GM12878 (cell line): ENCODE results near the gene ZNF200. TPM values are rescaled to one million over a fixed set of nuclear protein-coding genes. Genes with fewer than 3 reads are reported as not detected.
A peak's percentile ranks its signal among the peaks of the same experiment; 100 is the strongest.

Experiments
- CBX3 ChIP-seq: fragments of 200-600 bp; sonication (generic); IDR thresholded peaks from 2 replicates; pipeline ENCODE4 v1.6.1; 2016; ENCODE audit warnings: low read depth, borderline replicate concordance
- HDAC2 ChIP-seq: fragments of 200-600 bp; sonication (generic); IDR thresholded peaks from 2 replicates; pipeline ENCODE4 v1.6.1; 2017
- MLLT1 ChIP-seq: fragments of 450-650 bp; IDR thresholded peaks from 2 replicates; pipeline ENCODE4 v1.6.1; 2016; ENCODE audit warnings: mild to moderate bottlenecking
- MTA2 ChIP-seq: fragments of 450-650 bp; IDR thresholded peaks from 2 replicates; pipeline ENCODE4 v1.6.1; 2016; ENCODE audit warnings: low read depth, mild to moderate bottlenecking, moderate library complexity
- RUNX3 ChIP-seq: IDR thresholded peaks from 2 replicates; pipeline ENCODE4 v1.6.1; 2012; ENCODE audit warnings: low read length, inconsistent platforms
- ZBTB33 ChIP-seq: fragments of 450-650 bp; IDR thresholded peaks from 2 replicates; pipeline ENCODE4 v1.6.1; 2017; ENCODE audit warnings: mild to moderate bottlenecking
- polyA plus RNA-seq, 11 experiments: library from polyadenylated mRNA; depleted of rRNA in 4 of 11; unstranded in 6 of 11; stranded (reverse) in 5 of 11; fragments of >200 nt; fragmentation: Nextera tagmentation in 4 of 11; fragmentation: Illumina TruSeq in 1 of 11; extraction: Ambion mirVana in 4 of 11; extraction: Trizol in 1 of 11; gene quantifications; 1 replicate in 1 of 11; 2 replicates in 10 of 11; pipeline versions ENCODE4 v1.2.1 to v1.2.3, GENCODE V29; 2011 to 2016; ENCODE audit warnings: inconsistent platforms in 2 of 11, missing spikeins in 2 of 11, low read depth in 1 of 11
- total RNA-seq, 4 experiments: library from RNA; depleted of rRNA in 3 of 4; stranded (reverse); fragments of >200 nt in 3 of 4; fragmentation: Illumina TruSeq in 1 of 4; extraction: Trizol in 1 of 4; gene quantifications; 2 replicates each; pipeline versions ENCODE4 v1.2.1 to v1.2.3, GENCODE V29; 2013 to 2021

The ZNF200 gene
- total and polyA plus RNA-seq, 10 of the 15 experiments (the other 5 are each of a cell fraction or from before 2014, with no cell fraction given), result 4.0 to 13.9 (median 9.6) TPM

DNA sequence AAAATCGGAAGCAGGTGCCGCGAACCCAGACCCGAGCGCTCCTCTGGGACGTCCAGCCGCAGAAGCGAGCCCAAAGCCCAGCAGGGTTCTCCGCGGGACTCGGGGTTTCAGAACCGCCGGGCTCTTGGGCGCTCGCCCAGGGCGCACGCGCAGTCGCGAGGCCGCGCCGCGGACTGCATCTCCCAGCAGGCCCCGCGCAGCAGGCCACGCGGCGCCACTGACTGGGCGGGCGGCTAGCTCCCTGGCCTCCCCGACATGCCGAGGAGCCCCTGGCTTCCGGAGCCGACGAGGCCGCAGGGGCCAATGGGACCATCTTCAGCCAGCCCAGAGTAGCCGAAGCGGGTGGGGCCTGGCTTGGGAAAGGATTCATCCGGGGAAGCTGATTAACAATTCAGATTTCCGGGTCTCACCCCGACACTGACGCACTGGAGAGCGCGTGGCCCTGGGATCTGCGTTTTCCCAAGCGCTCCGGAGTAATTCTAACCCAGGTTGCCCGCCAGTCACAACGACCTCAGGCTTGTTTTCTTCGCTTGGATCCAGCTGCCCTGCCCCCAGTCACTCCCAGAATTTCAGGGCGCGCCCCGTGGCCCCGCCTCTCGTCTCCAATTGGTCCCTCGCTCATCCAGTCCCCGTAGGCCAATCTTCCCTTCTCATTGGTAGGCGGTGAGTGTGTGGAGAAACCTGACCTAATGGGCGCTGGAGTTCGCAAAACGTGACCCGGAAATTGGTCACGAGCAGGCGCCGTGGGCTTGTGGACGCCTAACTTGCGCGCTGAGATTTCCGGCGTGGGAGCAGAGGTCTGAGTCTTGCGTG, 48.0 kb upstream of the ZNF200 start, which contains the start of gene ZNF263 (continued):
- TF ChIP-seq ZBTB33 (no peak), MLLT1 (peak; percentile 92), CBX3 (no peak), HDAC2 (no peak), RUNX3 (peak; percentile 67; the same call in 1 of the 2 replicates), MTA2 (peak; percentile 31; the same call in 1 of the 2 replicates)
- TF ChIP-seq, all 136 proteins: peak for 73
